ENCODE results near the gene SLC22A16.

DNA sequence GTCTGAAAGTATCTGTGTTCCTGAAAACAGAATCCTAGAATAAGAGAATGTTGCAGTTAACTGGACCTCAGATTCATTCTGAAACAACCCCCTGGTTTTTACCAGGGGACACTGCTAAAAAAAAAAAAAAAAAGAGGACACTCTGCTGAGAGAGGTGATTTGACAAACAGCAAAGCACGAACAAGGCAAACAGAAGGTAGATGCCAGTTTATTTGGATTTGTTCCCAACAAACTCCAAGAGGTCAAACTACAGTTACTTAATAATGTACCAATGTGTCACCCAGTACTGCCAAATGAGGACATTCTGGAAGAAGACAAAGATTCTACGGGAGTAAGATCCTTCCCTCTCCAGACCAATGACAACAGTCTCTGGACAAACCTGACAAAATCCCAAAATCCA is 40.6 kb upstream of the SLC22A16 start:
- TF ChIP-seq, protein P1, sequence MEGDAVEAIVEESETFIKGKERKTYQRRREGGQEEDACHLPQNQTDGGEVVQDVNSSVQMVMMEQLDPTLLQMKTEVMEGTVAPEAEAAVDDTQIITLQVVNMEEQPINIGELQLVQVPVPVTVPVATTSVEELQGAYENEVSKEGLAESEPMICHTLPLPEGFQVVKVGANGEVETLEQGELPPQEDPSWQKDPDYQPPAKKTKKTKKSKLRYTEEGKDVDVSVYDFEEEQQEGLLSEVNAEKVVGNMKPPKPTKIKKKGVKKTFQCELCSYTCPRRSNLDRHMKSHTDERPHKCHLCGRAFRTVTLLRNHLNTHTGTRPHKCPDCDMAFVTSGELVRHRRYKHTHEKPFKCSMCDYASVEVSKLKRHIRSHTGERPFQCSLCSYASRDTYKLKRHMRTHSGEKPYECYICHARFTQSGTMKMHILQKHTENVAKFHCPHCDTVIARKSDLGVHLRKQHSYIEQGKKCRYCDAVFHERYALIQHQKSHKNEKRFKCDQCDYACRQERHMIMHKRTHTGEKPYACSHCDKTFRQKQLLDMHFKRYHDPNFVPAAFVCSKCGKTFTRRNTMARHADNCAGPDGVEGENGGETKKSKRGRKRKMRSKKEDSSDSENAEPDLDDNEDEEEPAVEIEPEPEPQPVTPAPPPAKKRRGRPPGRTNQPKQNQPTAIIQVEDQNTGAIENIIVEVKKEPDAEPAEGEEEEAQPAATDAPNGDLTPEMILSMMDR (IDR thresholded peaks at IDR 0.05) = no peak
- no peak for TF ChIP-seq POLR2A (IDR thresholded peaks at IDR 0.05)
